Fibroblast of skin of scalp (primary cell): Measurements from ENCODE around the gene BMP8A. TPM values are rescaled to one million over a fixed set of nuclear protein-coding genes. Genes with fewer than 3 reads are reported as not detected.
"Not testable (repeated sequence)": the region's sequence is repeated elsewhere in the genome, so short reads cannot be mapped to it uniquely, and the experiment has no call there.

Experiments
- DNase-seq: peaks from one replicate; pipeline ENCODE4 v3.0.0-alpha.2; 2013
- polyA plus RNA-seq, 2 experiments: library from polyadenylated mRNA; unstranded; fragments of 120-200 nt; gene quantifications; one replicate each; pipeline ENCODE4 v1.2.1, GENCODE V29; 2013; ENCODE audit not compliant: insufficient read length in 2 of 2

Gene BMP8A, protein sequence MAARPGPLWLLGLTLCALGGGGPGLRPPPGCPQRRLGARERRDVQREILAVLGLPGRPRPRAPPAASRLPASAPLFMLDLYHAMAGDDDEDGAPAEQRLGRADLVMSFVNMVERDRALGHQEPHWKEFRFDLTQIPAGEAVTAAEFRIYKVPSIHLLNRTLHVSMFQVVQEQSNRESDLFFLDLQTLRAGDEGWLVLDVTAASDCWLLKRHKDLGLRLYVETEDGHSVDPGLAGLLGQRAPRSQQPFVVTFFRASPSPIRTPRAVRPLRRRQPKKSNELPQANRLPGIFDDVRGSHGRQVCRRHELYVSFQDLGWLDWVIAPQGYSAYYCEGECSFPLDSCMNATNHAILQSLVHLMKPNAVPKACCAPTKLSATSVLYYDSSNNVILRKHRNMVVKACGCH
- not detected for polyA plus RNA-seq (2013, experiment 1 of 2; ENCODE audit: insufficient read length)
- polyA plus RNA-seq (2013, experiment 2 of 2; ENCODE audit: insufficient read length): 0.12 TPM

DNA sequence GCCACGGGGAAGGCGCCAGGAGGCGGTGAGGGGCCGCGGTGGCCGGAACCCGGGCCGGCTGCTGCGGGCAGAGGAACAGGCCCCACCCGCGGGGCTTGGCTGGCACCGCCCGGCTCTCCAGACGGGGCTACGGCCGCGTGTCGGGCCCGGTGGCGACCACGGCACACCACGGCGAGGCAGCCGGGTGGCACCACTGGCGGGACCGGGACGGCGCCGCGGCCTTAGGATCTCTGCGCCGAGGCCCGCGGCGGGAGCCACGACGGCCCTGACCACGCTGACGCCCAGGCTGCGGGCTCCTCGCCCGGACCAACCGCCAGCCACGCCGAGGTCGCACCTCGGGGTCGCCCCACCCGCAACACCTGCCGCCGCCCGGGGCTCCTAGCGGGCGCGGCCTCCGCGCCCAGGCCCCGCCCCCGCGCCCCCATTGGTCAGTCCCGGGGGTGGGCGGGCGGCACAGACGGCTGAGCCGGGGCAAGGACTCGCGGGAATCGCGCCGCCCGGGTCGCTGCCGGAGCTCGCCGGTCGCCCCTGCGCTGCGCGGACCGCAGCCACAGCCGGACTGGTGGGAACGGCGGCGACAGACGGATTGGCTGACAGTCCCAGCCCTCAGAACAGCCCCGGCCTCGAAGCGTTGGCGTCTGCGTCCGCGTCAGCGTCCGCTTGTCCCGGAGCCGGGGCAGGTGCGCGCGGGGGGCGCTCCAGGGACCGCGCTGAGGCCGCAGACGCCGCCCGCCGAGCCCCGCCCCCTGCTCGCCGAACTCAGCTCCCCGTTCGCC is at the start of gene BMP8A:
Gene BMP8A (plus strand): TSS at position 491 of the 776 bp plus-strand sequence. CDS start 356 bp downstream, outside the sequence.
- DNase-seq: no peak

DNA sequence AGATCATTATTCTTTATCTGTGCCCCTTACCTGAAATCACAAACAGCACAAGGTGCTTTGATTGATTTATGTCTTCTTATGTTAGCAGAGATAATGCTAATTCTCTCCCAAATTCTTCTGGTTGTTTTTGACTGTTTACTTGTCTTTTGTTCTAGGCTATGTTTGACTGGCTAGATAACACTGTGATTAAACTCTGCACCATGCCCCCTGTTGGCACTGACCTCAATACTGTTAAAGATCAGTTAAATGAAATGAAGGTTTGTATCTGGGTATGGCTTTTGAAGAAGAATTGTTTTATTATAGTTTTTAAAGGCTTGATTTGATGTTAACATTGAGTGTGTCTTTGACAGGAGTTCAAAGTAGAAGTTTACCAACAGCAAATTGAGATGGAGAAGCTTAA is 49.6 kb upstream of the BMP8A start:
- DNase-seq: no peak

DNA sequence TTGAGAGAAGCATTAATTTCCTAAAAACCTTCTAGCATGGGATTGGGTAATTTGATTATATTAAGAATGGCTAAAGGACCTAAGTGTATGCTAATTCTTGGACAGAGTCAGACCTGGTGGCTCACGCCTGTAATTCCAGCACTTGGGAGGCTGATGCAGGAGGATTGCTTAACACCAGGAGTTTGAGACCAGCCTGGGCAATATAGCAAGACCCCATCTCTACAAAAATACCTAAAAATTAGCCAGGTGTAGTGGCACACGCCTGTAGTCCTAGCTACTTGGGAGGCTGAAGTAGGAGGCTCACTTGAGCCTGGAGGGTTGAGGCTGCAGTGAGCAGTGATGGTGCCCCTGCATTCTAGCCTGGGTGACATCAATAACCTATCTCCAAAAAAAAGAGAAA is 45.9 kb upstream of the BMP8A start:
- no peak for DNase-seq

DNA sequence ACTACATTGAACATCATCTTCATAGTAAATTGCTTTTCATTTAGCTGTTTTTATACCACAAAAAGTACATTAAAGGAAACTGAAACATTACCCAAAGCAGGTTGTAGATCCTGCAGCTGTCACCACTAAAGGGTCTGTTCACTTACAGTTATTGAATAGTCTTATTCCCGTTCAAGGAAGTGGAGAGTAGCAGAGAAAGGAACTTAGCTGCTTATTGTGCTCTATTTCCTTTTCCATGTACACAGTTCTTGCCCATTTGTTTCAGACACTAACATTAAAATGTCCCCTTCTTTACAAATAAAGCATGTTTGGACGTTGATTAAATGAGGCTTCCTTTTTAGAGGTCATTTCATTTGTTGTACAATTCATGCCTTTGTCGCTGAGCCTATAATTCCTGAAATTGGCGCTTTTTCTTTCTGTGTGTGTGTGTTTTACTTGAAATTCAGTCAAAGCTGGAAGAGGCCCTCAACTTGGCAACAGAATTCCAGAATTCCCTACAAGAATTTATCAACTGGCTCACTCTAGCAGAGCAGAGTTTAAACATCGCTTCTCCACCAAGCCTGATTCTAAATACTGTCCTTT is 44.4 kb upstream of the BMP8A start:
- no peak for DNase-seq

DNA sequence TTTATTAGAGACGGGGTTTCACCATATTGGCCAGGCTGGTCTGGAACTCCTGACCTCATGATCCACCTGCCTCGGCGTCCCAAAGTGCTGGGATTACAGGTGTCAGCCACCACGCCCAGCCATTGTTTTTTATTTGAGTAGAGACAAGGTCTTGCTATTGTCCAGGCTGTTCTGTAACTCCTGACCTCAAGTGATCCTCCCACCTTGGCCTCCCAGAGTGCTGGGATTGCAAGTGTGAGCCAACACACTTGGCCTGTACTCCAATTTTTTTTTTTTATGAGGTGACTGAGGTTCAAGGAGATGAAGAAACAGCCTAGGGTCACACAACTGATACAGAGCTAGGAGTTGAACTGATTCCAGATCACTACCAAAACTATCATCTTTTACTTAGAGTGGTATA is 41.4 kb upstream of the BMP8A start:
- not testable (repeated sequence) for DNase-seq

DNA sequence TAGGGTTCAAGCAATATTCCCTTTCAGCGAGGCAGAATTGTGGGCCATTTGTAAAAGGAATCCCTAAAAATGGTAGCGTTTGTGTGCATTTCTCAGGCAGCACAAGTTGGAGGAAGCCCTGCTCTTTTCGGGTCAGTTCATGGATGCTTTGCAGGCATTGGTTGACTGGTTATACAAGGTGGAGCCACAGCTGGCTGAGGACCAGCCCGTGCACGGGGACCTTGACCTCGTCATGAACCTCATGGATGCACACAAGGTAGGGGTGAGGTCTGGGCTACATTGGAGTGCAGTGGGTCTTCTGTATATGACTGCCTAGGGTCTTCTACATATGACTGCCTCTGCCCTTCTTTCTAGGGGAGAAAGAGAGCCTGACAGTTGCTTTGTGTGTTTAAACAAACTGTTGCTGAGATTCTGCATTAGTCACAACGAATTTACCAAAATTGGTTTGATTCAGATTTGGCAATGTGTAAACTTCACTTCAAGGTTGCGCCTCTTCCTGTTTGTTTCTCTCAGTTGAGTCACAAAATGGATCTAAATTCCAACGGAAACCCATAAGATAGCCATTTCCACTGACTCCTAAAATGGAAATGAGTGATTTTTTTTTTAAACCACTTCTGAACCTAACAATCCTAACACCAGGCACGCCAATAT is 40.4 kb upstream of the BMP8A start:
- no peak for DNase-seq

DNA sequence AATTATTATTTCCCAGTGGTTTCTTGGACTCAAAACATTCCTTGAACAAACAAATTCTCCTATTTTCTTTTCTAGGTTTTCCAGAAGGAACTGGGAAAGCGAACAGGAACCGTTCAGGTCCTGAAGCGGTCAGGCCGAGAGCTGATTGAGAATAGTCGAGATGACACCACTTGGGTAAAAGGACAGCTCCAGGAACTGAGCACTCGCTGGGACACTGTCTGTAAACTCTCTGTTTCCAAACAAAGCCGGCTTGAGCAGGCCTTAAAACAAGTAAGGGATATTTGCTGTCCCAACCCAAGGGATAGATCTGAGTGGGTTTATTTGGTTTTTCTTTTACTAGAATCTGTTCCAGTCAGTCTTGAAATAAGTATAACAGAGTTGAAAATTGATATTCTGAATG is 39.4 kb upstream of the BMP8A start:
- no peak for DNase-seq

DNA sequence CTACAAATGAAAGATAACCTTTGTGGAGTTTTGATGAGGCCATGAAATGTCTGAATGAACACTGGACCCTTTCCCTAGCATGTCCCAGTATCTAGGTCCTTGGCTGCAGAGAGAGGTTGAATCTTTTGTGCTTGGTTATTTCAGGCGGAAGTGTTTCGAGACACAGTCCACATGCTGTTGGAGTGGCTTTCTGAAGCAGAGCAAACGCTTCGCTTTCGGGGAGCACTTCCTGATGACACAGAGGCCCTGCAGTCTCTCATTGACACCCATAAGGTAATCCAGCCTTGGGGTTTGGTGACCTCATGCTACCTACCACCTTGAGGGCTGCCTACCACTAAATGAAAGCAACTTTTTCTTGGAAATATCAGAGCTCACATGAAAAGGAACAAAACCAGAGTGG is 38.9 kb upstream of the BMP8A start:
- DNase-seq: no peak

DNA sequence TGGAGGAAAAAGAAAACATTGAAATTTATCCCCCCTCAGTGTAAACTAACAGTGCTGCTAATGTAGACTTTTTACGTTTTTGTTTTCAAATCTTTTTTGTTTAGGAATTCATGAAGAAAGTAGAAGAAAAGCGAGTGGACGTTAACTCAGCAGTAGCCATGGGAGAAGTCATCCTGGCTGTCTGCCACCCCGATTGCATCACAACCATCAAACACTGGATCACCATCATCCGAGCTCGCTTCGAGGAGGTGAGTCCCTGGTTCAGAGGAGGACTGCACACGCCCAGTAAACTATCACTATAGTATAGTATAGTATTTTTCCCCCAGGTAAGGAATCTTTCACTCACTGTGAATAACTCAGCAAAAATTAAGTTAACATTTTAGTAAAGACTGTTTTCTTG is 37.8 kb upstream of the BMP8A start:
- no peak for DNase-seq

DNA sequence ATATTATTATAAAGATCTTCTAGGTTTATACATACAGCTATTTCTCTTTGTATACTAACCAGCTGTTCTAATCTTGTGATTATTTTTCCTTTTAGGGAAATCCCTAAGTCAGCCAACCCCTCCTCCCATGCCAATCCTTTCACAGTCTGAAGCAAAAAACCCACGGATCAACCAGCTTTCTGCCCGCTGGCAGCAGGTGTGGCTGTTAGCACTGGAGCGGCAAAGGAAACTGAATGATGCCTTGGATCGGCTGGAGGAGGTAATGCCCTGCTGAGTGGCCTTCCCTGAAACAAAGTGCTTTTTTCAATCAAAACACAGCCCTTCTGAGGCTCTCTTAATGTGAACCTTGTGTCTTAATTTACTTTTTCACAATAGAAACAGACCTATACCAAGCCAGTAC is 32.4 kb upstream of the BMP8A start:
- DNase-seq: no peak

DNA sequence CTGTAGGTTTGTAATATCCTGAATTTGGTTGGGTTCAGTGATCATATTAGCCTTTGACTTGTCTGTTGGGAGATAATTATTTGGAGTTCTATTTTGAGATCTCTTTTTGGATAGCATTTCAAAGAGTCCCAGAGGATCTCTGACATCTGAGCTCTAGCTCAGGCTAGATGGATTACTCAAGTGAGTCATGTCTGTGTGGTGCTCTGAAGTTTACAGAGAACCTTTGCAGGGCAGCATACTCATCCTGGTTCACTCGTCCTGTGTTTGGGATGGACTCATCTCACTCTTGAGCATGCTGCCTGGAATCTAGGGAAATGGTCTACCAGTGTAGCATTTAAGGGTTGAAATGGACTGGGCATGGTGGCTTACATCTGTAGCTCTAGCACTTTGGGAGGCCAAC is 29.4 kb upstream of the BMP8A start:
- DNase-seq: peak; percentile 19

DNA sequence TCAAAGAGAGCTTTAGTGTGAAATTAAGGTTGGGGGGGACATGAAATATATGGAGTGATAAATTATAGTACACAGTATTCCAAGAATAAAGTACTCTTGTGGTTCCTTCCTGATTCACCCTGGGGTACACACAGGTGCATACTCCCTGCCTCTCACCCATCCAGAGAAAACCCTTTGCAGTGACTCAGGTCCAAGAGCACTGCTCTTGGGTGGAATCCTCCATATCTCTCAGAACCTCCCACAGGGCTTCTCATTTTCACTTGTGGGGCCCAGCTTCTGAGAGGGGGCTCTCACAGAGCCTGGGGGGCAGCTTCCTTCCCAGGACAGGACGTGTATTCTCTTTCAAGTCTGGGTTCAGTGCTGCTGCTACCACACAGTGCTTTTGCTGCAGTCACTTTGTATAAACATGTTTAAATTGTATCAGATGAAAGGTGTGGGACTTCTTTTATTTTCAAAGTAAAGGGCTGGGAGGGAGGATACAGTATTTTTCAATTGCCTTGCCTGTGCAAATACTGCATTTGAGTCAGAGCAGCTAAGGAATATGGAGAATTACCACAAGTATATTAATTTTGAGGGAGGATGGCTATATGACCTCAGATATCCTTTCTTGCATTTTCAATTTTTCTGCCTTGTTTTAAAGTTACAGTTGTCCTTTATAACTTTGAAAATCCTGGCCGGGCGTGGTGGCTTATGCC is 24.9 kb upstream of the BMP8A start:
- no peak for DNase-seq

DNA sequence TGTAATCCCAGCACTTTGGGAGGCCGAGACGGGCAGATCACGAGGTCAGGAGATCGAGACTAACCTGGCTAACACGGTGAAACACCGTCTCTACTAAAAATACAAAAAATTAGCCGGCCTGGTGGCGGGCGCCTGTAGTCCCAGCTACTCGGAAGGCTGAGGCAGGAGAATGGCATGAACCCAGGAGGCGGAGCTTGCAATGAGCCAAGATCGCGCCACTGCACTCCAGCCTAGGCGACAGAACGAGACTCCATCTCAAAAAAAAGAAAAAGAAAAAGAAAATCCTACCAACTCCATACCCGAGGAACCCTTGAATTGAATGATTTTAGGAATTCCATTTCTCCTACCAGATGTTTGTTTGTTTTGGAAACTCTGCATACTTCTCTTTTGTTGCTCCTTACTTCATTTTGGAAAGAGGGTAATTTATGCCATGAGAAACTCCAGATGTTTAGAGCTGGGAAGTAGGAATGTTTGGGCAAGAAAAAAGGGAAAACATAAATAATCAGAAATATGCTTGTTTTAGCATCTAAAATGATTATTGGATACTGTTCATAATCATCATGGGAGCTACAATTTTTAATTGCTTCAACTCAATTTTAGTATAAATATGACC is 24.2 kb upstream of the BMP8A start:
- not testable (repeated sequence) for DNase-seq

DNA sequence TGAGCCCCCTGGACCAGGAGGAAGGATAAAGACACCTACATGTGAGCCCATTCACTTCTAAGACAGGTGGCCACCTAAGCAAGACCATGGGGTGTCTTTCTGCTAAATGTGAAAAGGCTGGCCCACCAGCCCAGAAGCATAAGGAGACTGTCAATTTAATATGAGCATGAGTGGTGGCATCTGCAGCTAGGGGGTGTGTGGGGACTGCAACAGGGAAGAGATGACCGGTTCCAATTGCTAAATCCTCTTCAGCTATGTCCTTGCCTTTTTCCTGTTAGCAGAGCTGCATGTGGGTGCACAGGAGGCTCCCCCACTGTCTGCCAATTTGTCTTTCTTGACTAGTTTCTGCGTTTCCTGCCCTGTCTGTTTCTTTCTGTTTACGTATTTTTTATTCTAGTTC is 22.3 kb upstream of the BMP8A start:
- DNase-seq: no peak

DNA sequence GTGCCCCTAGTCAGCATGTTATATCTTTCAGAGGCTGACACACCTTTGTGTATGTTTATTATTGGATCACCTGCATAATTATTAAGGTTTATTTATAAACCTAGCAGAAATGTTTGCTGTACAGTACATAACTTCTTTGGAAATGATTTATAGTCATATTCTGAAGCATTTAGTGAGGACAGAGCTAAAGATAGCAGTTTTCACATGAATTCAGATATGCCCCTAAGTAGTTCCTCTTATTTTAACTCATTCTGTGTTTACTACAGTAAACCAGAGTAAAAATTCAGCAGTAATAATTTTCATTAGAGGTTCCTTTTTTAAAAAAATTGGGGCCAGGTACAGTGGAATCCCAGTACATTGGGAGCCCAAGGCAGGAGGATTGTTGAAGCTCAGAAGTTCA is 21.4 kb upstream of the BMP8A start:
- no peak for DNase-seq

DNA sequence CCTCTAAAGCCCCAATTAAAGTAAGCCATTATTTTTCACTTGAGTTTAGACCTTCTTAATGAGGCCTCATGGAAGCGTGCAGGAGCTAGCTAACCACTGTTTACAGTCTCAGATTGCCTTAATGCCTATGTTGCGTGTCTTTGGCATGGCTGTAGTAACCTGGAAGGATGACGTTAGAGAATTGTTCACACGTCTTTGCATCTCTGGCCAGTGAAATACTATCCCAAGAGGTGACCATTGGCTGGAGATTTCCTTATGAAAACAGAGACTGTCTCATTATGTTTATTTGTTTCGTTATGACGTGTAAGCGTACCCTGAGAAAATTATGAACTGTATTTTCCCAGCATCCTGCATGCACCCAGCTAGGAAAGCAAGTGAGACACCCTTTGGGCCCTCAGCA is 18.6 kb upstream of the BMP8A start:
- no peak for DNase-seq

DNA sequence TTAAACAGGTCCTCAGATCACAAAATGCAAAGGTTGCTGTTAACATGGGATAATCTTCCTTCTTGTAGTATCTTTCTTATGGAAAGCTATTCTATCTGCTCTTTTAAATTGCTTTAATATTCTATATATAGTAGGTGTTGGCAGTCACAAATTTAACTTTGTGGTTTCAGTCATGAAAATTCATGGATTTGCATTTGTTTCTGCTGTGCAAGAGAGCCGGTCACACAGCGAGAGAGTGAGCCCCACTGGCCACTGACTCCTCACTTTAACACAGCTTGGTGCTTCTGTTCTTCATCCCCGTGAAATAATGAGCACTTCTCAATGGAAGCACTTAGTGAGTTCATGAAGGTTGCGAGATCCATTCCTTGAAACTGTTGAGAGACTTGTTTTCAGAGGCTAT is 18.1 kb upstream of the BMP8A start:
- no peak for DNase-seq

DNA sequence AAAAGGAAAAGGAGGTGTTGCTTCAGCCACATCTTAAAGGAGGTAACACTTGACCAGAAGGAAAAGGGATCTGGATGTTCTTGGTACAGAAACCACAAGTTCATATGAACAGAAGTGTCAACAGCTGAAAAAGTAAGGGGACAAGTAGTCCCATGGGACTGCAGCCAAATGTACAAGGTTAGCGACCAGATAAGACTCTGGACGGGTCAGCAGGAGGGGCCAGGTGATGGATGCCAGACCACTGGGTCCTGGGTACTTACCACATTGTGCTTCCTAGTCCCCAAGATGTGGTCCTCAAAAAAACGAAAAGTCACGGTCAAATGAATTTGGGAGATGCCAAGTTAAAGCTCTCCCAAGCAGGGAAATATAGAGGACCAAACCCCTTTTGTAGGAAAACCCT is 16.6 kb upstream of the BMP8A start:
- no peak for DNase-seq

DNA sequence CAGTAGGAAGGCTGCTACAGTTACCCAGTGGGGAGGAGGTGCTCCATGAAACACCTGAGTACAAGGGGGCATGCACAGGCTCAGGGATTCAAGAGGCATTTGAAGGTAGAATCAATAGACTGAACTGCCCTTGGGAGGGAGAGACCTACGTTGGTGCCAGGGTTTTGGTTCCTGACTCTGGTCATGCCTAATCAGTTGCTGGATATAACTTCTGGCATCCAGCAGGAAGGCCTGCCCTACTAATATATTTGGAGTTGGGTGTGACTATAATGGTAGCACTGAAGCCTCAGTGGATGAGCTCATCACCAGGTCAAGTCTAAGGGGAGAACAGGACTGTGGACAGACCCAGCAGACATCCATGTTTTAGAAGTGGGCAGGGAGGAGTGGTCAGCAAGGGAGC is 15.9 kb upstream of the BMP8A start:
- not testable (repeated sequence) for DNase-seq

DNA sequence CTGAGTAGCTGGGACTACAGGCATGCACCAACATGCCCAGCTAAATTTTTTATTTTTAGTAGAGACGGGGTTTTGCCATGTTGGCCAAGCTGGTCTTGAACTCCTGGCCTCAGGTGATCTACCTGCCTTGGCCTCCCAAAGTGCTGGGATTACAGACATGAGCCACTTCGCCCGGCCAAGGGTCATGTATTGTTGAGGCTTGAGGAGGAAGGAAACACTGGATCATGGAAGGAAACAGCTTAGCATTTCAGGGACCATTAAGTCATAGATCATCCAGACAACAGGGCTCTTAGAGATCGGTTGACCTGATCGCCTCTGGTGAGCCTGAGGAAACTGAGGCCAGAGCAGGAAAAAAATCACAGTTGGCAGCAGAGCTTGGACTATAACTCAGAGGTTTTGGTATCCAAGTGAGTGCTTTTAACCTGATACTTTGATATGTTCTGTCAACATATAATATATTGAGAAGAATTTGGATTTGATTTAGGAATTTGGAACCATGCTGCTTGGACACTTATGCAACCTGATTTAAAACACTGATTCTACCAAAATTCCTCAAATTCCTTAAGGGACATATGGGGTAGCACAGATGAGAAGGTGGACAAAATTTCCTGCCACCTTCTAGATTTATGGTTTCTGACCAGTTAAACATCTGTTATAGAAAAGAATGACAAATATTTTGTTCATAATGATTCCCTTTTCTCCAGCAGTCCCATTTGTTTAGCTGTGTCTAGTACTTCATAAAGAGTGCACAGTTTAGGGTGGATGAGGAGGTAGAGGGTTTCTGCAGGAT is 13.1 kb upstream of the BMP8A start:
- DNase-seq: peak; percentile 52

DNA sequence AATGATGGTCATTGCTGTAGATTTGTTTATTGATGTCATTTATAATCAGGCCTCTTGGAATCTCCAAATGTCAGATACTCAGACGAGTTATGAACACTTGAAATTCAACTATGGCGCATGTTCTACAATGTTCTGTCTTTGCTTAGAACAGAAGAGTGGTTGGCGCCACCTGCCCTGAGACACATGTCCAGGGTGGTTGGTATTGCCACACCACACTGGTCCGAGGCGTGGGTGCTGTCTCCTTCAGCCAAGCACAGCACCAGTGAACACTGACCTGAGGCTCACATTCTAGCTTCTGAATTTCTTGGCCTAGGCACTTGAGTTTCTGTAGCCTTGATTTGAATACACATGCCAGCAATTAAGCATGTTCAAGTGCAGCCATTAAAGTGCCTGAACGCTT is 10.1 kb upstream of the BMP8A start:
- no peak for DNase-seq
